Midbrain (tissue), 1 donor: ENCODE results near the gene FLRT2.

Source experiments
- DNase-seq: peaks from one replicate; lab custom pipeline; 2025; lab: John Stamatoyannopoulos, UW

The FLRT2 gene

DNA sequence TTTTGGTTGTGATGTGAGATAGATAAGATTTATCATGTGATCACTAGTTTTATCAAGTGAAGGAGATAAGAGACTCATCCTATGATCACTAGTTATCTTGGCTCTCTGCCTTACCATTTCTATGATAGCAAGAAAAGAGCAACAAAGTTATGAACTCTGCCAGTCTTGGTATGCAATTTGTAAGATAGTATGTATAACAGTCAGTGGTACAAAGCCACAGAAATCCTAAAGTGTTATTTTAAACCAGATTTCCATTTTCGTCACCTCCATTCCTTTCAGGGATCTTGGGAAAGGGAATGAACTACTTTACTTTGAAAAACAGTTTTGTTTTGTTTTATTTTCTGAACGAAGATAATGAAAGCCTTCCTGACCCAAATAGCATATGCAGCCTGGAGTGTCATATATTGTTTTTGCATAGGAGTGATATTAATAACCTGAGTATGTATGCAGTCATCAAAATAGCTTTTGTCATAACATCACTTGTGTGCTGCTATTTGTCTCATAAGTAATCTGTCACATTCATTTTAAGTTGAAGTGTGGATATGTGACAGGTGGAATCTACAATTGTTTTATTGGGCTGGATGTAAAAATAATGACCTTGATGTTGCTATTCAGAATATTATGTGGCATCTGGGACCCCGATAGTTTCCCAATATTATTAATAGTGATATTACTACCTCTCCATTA, 35.0 kb downstream of the FLRT2 start:
- DNase-seq = no peak

DNA sequence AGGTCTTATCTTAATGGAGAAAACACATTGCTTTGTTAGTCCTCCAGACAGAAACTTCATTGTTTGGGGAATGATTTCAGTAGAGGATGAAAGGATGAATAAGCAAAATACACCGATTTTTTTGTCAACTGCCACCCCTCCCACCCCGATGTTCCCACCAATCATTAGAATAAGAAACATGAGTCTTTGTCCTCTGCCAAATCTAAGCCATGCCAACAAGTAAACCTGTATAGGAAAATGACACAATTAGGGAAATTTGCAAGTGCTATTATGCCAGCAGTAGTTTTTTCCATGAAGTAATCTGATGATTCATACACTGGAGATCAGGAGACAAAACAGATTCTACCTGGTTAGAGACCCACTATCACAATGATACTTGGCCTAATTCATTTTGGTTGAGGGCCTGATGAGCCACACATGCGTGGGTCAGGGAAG, 35.9 kb downstream of the FLRT2 start:
- no peak for DNase-seq

DNA sequence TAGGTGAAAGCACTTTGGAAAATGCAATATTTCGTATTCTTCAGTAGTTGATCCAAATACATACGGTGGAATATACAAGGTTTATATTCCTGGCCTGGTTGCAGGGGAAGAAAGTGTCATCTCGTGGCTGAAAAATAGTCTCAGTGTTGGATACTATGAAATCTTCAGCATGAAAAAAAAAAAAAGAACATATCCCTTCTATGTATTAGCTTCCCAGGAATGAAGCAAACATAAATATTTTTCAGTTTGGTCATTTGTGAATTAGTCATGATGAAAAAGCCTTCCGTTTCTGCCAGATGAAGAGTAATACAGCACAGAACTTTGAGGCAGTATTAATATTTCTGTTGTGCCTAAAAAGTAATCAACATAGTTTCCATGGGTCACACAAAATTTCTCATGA, 36.7 kb downstream of the FLRT2 start:
- DNase-seq = no peak

DNA sequence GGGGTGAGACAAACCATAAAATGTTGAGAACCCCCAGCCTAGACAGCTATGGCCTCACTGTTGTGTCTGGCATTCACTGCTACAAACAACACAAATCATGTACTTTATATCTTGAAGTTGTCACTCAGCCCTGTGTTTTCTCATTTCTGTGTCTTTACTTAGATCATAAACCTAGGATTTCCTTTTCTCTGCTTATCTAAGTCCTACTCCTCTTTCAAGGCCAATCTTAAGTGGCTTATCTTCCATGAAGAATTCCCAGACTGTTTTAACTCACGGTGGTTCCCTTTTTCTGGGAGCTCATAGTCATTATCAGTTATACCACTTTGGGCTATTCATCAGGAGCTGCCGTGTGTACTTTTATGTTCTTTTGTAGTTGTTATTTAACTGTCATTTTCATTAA, 42.1 kb downstream of the FLRT2 start:
- DNase-seq = no peak

DNA sequence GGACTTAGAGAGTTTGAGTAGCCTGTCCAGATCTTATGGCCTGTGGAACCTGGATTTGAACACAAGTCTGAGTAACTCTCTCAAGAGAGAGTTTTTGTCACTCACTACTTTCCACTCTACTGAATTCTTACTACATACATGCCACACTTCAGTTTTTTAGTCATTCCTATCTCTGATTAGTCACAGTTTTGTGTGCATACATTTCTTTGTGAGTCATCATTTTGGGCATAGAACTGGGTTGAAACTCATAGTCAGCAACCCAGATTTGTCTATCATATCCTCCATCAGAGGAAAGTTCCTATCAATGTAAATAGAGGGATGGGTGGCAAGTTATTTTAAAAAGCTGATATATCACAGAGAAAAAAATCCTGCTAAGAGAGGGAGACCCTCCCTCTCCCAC, 42.9 kb downstream of the FLRT2 start:
- DNase-seq = no peak

DNA sequence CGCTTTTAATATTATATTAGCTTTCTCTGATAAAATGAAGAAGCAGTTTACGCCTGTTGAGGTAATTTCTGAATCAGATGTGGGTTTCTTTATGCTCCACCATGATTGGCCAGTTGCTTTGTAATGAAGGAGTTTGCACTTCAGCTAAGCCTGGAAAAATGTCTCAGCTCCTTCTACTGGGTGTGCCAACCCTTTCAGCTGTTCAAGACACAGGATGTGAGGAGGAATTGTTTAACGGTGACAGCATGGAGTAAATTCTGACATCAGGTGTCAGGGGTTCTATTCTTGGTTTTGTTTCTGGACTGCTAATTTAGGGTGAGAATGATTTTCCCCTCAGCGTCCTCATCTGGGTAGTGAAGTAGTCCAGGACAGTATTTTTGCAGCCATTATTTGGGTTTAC, 43.5 kb downstream of the FLRT2 start:
- no peak for DNase-seq

DNA sequence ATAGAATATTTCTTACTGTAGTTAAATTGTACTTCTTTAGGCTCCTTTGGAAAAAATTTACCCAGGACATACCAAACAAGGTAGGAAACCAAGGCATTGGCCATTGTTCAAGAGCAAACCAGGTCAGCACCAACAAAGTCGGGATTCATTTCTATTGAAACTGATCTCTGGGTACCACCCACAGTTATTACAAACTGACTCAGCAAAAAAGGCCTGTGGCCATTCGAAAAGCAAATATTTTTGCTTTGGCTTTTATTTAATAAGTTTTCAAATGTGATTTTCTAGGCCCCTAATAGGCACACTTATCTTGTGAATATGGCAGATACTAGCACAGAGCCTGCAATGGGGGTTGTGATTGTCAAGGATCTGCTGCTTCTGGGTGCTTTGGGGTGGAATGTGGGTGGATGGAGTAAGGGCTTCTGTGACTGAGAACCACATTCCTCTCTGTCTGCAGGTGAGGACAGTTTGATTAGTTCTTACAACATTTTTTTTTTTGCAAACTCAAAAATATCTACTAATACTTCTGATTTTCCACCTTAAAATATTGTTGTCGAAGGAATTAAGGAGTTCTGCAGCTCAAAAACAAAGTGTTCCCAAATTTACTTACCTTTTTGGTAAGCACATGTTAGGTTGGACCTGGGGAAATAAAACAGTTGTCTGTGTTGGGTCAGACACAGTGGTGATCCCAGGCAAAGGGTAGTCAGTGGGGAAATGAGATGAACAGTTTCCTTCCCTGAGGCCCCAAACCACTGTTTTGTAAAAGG, 45.1 kb downstream of the FLRT2 start:
- DNase-seq = no peak

DNA sequence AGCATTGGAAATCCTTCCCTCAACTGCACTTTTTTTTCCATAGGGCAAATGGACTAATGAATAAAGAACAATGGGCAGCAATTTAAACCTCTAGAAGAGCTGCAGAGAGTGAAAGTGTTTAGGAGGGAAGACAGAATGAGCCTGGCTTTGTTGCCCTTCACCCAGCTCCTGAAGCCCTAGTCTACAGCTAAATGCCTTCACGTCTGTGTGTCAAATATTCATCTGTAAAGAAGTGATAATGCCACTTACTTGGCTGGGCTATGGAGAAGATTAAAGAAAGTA, 45.6 kb downstream of the FLRT2 start:
- DNase-seq = no peak

DNA sequence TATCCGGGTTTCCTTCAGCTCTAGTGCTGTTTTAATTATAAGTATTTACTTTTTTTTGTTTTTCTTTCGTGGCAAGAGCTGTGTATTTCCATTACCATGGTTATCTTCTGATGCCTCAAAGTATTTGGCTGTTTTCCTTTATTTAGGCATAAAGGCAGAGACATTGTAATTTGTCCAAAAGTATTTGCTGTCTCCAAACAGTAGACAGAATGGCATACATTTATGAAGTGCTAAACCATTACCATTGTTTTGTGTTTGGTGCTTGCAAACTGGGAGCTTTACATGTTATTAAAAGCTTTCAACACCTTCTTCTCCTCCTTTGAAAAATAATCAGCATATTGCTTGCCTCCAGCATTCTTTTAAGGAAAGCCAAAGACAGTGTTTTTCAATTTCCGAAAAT, 46.3 kb downstream of the FLRT2 start:
- no peak for DNase-seq

DNA sequence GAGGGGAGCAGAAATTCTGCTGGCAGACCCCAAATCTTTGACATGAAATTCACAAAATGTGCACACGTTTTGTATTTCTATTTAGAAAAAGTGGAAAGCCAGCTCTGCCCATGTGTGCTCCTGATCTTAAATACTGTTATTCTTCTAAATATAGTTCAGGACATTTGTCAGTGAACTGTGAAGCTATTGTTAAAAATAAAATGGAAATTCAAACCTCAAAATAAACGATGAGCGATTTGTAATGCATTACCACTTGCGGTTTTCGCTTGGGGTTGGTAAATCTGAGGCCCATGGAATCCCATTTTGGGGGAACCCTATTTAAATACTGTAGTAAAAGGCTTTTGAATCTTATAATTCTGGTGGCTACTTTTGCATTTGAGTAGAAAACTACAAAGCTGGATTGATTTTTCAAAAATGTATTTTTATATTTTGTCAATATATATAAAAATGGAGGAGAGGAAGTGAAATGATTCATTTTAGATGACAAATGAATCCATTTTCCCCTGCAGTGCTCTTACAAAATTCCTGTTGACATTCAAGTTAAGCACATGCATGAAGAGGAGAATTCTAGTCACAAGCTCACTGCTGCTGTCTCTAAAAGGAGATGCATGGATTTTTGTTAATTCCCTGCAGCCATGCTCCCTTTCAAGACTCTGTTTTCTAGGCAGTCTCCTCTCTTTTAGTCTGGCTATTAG, 47.1 kb downstream of the FLRT2 start:
- no peak for DNase-seq

DNA sequence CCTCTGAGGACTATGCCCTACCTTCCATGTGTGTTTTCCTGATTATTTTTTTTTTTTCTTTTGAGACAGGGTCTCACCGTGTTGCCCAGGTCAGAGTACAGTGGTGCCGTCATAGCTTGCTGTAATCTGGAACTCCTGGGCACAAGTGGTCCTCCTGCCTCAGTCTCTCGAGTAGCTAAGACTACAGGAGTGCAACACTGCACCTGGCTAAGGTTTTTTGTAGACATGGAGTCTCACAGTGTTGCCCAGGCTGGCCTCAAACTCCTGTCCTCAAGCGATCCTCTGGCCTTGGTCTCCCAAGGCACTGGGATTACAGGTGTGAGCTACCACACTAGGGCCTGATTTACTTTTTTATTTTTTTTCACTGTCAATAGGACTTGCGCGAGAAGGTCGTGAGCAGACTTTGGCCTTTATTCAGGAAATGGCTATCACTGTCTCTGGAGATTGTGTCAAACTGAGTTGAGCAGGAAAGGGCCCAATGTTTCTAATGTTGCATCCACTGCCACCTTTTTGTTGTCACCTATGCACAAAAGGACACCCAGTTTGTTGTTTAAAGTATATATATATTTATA, 47.7 kb downstream of the FLRT2 start:
- no peak for DNase-seq

DNA sequence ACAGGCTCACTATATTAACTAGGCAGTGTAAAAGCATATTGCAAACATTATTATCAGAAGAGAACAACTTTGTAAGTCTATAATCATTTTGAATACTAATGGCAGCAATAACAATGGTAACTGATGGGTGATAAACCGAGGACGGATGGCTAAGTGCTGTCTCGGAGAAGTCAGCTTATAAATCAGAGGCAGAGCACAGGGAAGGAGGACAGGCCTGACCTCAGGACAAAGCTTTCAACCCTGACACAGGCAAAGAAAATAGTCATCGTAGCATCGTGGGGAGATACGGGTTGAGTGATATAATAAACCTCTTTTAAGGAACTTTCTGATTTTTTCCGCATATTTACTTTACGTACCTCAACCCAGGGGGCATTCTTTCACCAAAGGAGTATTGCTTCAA, 48.4 kb downstream of the FLRT2 start:
- no peak for DNase-seq

DNA sequence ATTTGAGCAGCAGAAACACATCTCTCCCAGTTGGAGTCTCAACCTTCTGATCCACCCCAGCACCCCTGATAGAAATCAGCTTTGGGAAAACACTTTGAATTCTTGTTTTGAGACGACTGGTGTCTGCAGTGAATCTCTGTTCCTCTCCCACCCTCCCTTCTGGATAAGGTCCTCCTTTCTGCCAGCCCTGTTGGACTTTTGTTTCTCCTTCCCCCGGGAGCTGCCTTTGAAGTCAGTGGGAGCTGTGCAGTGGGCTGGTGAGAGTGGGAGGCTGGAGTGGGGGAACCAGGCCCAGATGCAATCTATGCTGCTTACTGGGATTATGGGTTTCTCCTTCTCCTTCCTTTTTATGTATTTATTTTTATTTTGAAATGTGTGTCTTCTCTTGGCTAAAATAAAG, 49.0 kb downstream of the FLRT2 start:
- DNase-seq = no peak

DNA sequence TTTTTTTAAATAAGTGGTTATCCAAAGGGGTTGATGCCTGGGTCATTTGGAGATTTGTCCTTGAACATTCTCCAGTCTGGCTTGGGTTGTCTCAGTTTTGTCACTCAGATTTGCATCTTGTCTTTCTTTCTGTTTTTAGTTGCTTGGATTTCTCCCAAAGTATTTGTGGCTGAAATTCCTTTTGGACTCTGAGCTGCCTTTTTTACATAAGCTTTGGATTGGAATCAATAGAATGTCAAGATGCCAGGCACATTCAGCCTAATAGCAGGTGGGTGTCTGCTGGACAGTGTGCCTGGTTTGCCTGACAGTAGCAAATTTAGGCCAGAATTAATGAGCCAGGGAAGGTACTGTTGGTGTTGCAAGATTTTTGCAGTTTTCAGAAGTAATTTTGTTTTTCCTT, 50.0 kb downstream of the FLRT2 start:
- peak; percentile 30 for DNase-seq

DNA sequence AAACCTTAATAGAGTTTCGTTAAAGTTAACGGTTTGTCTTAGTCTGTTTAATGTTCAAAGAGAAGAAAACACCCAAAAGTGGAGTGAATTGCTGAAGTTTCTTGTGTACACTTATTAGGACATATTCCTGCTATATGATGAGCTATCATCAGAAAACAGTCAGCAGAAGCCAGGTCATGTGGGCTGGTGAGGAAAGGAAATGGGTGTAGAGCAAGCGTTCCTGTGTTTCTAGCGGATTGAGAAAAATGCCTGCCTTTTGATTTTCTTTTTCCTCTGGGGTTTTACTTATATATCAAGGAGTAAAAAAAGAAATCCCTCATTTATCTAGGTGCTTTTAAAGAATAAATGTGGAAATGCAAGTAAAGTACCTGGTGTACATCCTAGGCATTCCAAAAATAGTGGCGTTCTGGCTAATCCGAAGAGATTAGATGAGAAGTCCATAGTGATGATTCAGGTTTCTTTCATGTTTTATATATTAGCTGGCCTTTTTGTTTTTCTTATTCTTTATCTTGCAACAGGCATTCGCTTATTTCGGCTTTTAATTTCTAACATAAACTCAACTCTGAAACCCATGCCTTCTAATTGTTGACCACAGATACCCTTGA, 50.7 kb downstream of the FLRT2 start:
- DNase-seq = no peak

DNA sequence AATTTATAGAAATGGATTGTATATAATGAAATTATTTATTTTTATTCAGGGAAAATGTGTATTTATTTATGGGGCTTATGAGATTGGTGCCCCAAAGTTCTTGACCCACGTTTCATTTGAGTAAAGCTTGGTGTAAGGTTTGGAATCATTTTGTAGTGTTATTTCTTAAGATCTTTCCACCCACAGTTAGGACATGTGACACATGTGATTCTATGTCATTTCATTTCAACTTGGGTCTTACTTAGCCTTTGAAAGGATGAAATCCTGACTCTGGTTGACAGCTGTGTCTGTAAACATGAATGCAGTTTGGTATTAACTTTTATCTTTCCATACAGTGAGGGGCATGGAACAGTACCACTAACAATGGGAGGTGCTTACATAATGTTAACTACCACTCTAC, 51.7 kb downstream of the FLRT2 start:
- no peak for DNase-seq

DNA sequence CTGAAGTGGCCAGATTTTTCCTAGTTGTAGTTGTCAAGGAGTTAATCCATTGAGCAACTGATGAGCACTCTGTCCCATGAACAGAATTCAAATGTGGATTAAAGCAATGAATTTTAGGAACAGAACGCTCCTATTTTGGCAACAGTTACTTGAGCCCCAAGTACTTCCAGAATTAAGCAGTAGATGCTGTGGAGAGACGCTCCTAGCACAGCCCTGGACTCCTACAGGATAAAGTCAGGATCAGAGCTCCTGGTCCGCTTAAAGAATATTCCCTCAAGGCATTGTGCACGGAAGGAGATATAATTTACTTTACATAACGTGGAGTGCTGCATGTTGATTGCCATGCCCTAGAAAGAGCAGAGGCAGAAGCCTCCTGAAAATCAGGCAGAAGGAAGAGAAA, 53.4 kb downstream of the FLRT2 start:
- DNase-seq = peak; percentile 44

DNA sequence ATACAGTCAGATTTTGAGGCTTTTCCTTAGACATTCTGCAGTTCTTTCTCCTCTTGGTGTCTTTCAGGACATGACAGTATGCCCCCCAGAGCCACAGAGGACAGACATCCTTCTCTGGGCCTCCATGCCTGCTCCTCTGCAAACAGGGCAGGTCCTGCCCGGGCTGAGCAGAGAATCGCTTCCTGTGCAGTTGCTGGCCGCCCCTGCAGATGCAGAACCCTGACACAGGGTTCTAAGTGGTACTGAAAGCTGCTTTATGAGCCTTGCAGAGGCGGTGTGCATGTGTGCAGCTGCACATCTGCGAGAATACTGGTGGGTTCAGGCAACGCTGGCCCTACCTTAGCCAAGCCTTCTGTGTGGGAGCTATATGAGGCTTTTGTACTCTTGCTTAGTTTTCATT, 54.5 kb downstream of the FLRT2 start:
- DNase-seq = no peak

DNA sequence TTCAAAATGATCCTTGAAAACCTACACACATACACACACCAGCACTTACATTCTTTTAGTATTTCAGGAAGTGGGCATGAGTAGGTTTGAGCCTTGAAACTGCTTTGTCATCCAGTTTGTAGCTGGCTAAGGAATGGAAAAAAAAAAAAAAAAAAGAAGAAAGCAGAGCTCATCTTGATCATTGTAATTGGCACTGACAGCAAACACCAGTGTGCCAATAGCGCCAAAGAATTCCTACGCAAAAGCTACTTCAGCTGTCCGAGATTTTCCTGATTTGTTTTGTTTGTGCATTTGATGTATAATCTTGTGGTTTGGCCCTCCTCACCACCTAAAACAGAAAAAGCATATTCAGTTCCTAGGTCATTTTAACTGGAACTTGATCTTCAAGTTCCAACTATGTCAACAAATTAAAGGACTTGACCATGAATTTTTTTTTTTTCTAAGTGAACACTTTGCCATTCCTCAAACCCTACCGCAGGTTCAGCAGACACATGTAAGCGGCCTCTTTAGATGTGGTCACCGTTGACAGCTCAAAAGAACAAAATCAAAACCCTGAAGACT, 57.3 kb downstream of the FLRT2 start:
- DNase-seq = no peak

DNA sequence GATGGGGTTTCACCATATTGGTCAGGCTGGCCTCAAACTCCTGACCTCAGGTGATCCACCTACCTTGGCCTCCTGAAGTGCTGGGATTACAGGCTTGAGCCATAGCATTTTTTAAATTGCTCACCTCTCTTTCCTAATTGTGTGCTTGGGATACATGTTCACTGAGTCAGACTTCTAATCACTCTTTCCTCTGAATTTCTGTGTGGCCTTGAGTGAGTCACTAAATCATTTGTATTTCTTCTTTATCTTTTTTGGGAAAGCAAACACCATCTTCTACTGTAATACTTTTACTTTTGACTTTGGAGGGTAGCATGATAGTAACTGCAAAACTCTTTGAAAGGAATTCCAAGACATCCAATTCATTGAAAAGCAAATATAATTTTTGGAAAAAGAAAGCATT, 60.8 kb downstream of the FLRT2 start:
- DNase-seq = no peak

DNA sequence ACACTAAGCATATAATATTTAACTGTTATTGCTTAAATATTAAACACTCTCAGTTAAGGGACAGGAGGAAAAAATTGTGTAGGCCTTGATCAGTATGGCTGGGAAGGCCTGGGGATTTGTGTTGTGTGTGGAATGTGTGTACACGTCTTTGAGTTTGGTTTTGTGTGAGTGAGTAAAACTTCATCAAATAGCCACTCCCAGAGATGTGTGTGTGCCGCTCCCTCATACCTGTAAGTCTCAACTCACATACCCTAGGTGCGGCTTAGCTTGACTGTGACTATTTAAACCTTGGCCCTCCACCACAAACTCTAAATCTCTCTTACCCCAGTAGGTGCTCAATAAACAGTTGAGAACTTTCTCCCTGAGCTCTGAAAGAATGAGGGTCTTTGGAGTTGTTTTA, 64.3 kb downstream of the FLRT2 start:
- no peak for DNase-seq

DNA sequence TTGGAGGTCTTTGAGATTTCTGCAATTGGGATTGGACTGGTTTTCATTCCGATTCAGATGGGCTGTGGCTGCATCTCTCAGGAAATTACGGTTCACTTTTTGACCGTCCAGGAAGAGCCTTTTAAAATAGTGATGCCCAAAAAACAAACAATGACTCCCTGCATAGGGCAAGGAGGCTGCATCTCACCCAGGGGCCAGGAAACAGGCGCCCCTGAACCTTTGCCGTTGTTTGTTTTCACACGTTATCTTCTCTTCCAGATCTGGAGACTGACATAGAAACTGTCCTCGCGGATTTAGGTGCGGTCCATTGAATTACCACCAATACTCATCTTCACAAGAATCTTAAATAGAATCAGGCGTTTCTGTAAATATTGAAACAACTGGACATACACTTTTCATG, 66.0 kb downstream of the FLRT2 start:
- DNase-seq = no peak
